HG03103 (cell line): ENCODE data around the gene ADGRA1.
"Not testable (repeated sequence)": the region's sequence is repeated elsewhere in the genome, so short reads cannot be mapped to it uniquely, and the experiment has no call there.

Experiments used
- ATAC-seq: cut with Tn5 transposase; IDR thresholded peaks from one replicate; pipeline ENCODE4 v1.9.1; 2021; ENCODE audit warnings: low read depth; ENCODE audit not compliant: unreplicated experiment

Gene ADGRA1

DNA sequence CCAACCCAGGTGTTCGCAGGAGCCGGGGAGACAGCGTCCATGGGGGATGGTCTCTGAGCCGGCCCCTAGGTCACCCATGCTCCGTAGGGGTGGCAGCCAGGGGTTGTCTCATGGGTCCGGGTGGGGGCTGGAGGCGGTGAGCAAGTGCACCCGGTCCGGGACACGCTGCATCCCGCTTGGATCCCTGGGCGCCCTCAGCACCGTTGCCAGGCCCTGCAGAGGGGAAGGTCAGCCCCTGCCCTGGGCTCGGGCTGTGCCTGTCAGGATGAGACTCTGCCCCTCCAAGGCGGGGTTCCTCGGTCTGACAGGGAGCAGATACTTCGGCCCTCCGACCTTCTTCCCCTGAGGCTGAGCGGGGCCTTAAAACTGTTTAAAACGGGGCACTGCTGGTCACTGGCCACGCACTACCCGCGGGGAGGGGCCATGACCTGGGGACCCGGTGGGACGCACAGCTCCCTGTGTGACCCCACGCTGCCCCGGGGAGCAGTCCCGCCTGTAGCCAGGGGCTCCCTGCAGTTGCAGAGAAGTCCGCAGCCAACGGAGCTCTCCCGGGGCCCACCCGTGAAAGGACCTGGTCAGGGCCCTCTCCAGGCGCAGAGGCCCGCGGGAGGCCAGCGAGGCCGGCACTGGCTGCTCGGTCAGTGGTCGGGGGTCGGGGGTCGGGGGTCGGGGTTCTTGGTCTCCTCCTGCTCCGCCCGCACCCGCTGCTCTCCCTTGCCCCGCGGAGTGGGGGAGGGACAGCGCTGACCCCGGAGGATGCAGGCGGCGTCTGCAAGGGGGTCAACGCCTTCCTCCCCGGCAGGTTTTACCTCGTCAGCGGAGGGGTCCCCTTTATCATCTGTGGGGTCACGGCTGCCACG lies 38.9 kb downstream of the ADGRA1 start:
- ATAC-seq: no peak

GRCh38 chr10:133127291-133128125 lies 39.8 kb downstream of the ADGRA1 start:
- no peak for ATAC-seq

DNA sequence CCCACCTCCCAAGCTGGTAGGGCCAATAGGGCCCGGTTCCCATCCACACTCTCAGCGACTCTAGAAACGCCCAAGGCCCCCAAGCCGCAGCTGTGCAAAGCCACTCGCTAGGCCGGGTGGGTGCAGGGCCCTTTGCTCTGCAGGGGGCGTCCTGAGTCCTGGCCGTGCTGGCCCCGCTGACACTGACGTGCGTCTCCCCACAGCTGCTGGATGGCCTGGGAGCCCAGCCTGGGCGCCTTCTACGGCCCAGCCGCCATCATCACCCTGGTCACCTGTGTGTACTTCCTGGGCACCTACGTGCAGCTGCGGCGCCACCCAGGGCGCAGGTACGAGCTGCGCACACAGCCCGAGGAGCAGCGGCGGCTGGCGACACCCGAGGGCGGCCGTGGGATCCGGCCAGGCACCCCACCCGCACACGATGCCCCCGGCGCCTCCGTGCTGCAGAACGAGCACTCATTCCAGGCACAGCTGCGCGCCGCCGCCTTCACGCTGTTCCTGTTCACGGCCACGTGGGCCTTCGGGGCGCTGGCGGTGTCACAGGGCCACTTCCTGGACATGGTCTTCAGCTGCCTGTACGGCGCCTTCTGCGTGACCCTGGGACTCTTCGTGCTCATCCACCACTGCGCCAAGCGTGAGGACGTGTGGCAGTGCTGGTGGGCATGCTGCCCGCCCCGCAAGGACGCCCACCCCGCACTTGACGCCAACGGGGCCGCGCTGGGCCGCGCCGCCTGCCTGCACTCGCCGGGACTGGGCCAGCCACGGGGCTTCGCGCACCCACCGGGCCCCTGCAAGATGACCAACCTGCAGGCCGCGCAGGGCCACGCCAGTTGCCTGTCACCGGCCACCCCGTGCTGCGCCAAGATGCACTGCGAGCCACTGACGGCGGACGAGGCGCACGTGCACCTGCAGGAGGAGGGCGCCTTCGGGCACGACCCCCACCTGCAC lies 40.7 kb downstream of the ADGRA1 start:
- no peak for ATAC-seq

DNA sequence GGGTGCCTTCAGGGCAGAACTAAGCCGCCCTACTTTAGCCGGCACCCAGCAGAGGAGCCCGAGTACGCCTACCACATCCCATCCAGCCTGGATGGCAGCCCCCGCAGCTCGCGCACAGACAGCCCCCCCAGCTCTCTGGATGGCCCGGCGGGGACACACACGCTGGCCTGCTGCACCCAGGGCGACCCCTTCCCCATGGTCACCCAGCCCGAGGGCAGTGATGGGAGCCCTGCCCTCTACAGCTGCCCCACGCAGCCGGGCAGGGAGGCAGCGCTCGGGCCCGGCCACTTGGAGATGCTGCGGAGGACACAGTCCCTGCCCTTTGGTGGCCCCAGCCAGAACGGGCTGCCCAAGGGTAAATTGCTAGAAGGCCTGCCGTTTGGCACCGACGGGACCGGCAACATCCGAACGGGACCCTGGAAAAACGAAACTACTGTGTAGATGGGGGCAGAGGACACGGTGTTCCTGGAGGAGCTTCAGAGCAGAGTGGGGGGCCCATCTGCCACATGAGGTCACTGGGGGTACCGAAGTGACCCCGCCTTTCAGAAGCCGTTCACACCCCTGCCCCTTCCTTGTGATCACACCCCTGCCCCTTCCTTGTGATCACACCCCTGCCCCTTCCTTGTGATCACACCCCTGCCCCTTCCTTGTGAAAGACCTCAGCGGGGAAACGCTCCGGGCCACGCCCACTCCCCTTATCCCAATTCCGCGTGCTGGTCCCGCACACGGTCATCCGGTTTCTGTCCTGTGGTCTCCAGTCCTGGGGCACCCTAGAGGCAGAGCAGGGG lies 41.5 kb downstream of the ADGRA1 start:
- no peak for ATAC-seq

DNA sequence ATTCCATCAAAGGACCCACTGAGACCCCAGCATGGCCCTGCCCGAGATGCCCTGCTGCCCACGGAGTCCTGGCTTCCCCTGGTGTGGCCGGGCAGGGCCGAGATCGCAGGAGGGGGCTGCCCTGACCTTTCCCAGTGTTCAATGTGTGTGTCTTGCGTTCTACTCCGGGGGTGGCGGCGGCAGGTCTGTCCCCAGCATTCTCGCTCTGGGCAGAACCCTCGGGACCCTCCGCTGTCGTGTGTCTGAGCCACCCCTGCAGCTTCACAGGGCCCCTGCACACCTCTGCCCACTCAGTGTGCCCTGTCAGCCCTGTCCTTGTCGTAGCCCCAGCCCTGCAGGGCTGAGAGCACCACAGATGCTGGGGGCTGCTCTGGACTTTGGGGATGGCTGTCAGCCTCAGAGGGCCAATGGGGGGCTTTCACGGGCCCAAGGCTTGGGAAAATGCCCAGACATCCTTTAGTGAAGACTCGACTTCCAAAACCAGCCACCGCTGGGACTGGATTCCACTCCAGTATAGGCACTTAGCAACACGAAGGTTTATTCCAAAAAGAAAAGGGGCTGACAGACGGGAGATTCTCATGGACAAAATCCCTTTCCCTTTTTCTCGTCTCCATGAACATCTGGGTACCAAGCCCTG lies 42.3 kb downstream of the ADGRA1 start:
- no peak for ATAC-seq

DNA sequence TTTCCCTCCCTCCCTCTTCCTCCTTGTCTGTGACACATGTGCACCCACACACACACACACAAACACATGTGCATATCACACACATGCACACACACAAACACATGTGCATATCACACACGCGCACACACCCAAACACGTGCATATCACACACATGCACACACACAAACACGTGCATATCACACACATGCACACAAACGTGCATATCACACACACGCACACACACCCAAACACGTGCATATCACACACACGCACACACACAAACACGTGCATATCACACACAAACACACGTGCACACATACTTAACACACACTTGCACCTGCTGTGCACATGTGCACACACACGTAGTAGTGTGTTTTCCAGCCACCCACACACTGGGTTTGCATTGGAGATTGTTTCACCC lies 42.9 kb downstream of the ADGRA1 start:
- ATAC-seq: no peak

DNA sequence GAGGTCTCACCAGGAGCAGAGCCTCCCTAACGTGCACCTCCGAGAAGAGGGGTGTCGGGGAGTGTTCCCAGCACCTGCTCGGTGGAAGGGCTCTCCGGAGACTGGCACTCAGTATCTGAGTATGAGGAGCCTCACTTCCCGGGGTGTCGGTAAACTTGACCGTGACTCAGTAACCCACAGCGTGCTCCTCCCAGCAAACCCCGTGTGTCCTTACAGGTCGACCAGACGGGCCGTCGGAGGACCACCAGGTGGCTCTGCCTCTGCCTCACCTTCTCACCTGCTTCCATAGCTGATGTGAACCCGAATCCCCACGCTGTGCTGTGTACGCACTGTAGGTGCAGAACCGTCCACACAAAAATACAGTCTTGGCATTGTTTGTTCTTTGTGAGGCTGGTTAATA lies 43.3 kb downstream of the ADGRA1 start:
- no peak for ATAC-seq

- ATAC-seq: no peak
Observed at GRCh38 chr10:133131734-133132472, 44.2 kb downstream of the ADGRA1 start.

DNA sequence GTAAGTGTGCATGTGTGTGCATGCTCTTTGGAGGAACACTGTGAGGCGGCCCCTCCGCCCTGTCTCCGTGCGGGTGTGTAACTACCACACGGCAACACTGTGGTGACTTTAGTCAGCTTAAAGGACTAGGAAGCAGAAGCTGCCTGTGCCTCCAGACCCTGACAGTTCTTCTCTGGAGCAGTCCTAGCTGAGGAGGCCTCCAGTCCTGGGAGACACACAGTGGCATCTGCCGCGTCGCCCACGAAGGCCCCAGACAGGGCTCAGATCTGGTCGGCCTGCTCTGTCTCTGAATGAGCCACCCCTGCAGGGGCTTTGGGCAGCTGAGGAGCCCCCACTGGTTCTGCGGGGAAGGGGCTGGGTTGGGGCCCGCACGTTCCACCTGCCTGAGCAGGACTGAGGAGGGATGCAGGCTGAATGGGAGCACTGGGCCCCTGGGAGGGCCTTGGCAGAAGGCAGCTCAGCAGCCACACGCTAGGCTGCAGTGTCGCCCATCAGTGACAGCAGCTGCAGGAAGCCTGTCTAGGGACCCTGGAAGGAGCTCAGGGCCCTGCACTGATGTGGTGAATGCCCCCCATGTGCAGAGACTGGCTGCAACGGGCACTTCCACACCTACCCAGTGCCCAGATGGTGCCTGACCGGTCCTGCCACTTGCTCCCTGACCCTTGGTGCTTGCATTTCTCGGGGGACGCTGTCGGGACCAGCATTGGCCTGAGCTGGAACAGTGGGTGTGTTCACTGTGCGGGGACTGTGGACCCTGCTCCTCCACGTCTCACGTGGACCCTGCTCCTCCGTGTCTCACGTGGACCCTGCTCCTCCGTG lies 45.0 kb downstream of the ADGRA1 start:
- ATAC-seq: no peak

- no peak for ATAC-seq
Observed at GRCh38 chr10:133133471-133134231, 45.9 kb downstream of the ADGRA1 start.

DNA sequence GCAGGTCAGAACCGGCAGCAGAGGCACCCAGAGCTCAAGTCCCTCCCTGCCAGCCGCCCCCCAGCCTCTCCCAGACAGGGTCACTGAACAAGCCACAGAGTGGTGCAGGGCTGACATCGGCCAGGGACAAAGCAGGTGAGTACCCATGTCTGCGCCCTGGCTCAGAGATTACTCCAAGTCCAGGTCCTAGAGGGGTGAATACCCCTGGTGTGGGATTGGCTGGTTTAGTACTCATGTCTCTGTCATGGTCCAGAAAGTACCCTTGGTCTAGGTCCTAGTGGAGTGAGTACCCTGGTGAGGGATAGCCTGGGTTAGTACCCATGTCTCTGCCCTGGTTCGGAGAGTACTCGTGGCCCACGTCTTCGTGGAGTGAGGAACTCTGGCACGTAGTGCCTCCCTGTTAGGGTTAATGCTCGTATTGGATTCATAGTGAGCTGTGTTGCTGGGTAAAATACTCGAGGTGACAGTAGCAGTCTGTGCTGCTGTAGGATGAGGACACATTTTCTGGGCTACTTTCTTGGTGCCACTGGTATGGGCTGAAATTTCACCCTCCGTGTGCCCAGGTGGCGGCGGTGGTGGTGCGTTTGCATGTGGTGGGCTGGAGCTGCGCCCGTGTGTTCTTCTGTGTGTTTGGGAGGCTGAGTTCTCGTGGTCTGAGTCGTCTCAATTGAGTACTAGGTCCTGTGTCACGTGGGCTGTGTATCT lies 46.8 kb downstream of the ADGRA1 start:
- no peak for ATAC-seq

- ATAC-seq: no peak
Observed at GRCh38 chr10:133135116-133135465, 47.4 kb downstream of the ADGRA1 start.

- not testable (repeated sequence) for ATAC-seq
Observed at GRCh38 chr10:133137486-133138145, 49.9 kb downstream of the ADGRA1 start.

DNA sequence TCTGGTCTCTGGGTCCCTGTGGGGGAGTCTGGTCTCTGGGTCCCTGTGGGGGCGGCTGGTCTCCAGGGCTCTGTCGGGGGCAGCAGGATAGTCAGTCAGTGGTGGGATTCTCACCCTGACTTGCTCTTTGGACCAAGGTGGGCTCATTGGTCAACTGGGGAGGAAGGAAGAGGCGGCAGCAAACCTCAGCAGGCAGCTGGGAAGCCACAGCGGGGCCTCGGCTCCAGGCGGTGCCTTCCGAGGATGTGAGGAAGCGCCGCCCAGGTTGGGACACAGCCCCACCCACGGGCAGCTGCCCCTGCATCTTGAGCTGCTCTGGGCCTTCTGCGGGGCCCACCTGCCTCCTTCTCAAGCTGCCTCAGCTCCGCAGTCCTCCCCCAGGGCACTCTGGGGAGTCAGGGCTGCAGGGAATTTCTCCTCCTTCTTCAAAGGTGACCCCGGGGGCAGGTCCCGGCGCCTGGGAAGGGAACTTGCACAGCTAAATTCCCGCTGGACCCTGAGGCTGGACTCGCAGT lies 51.9 kb downstream of the ADGRA1 start:
- ATAC-seq: no peak

DNA sequence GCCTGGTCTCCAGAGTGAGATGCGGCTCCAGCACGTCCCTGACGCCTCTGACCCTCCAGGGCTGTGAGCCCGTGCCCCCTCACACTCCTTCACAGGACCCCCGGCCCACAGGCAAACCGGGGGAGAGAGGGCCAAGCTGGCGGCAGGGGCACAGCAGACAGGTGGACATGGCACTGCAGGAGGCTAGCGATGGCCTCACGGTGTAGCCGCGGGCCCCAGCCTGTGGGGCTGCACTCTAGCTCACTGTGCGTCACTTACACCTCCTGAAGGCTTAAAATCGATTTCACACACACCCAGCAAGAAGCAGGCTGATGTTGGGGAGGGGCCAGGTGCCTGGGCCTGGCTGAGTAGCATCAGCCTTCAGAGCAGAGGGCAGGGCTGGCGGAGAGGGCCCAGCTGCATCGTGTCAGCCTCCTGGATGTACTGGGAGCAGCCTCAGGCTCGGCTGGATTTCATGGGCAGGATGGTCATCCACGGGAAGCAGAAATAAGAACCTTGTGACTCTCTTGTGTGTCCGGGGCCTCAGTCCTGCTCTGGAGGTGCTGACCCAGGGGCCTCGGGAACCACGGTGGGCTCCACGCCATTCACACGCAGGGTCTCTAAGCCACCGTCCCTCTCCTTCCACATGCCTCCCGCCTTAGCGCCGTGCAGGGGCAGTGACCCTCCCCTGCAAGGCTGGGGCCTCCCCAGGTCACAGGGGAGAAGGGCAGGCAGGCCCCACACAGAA lies 52.9 kb downstream of the ADGRA1 start:
- ATAC-seq: no peak
